HUES64 (cell line): ENCODE results near the gene BASP1.
A peak's percentile ranks its signal among the peaks of the same experiment; 100 is the strongest.

ENCODE experiments used
- H3K27ac ChIP-seq: 2 replicates; pipeline ENCODE4 v1.7.0; 2013; ENCODE audit warnings: low read depth, low read length, inconsistent platforms
- H3K27me3 ChIP-seq: 2 replicates; pipeline ENCODE4 v1.6.1; 2013; ENCODE audit warnings: mild to moderate bottlenecking, low read length; ENCODE audit not compliant: insufficient read depth
- H3K36me3 ChIP-seq: 2 replicates; pipeline ENCODE4 v1.6.1; 2013; ENCODE audit warnings: mild to moderate bottlenecking, low read length; ENCODE audit not compliant: insufficient read depth
- H3K4me1 ChIP-seq: 2 replicates; pipeline ENCODE4 v1.6.1; 2013; ENCODE audit warnings: mild to moderate bottlenecking, low read length, moderate library complexity; ENCODE audit not compliant: insufficient read depth
- H3K4me3 ChIP-seq: 2 replicates; pipeline ENCODE4 v1.5.1; 2013; ENCODE audit warnings: mild to moderate bottlenecking, low read length, moderate library complexity
- H3K9ac ChIP-seq: 2 replicates; pipeline ENCODE4 v1.6.1; 2013; ENCODE audit warnings: mild to moderate bottlenecking, low read depth, low read length
- H3K9me3 ChIP-seq: 2 replicates; pipeline ENCODE4 v1.6.1; 2013; ENCODE audit warnings: low read depth, low read length; ENCODE audit not compliant: insufficient read depth
- WGBS: fragments of 150-250, 120-280 bp; methylation state at CpG from one replicate; pipeline ENCODE4 v1.1.7; 2013; ENCODE audit warnings: missing lambda C conversion rate; 5-methylcytosine and 5-hydroxymethylcytosine counted together

Gene BASP1

DNA sequence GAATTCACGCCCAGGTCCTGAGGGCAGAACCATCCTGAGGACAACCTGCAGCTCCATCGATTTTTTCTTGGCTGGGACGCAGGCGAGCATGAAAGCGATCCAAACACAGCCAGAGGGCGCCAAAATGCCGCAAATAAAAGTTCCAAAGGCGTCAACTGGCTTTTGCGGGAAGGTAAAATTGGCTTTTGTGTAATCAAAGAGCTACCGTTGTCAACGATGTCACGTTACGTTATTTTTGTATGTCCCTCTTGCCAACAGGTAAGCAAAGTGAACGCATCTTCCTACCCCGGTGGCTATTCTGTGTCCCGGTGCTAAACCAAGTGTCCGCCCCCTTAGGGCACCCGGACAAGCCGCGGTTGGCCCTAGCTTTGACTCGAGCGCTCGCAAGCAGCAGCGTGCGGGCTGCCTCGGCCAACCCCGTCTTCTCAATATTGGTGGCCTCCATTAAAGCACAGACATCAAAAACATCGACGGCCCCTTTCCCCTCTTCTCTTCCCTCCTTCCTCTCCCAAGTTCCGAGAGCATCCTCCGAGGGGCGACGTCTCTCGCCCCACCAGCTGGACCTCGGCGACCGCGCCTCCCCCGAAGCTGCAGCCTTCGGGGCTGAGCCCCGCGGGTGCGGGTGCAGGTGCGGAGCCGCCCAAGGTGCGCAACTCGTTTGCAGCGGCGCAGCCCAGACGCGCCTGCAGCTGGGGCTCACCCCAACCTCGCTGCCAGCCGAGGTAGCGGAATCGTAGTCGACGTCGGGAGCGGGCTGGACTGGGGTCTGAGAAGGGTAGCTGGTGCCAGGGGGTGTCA is 1.1 kb upstream of the BASP1 start:
- Histone ChIP-seq H3K9ac (peak overlapping the region; percentile 52), H3K4me1 (peaks cover 57% of the 10 kb centered on the region), H3K27ac (0 out of 2 replicates have a peak overlapping the region, but pooled peaks have one; percentile 43), H3K36me3 (peaks cover 3% of the 10 kb centered on the region; the same call in 1 of the 2 replicates), H3K4me3 (peak overlapping the region; percentile 81), H3K27me3 (no peaks in the 10 kb centered on the region), H3K9me3 (no peaks in the 10 kb centered on the region)
- under 1% methylated on average over 59 of the region's 59 CpGs for WGBS

DNA sequence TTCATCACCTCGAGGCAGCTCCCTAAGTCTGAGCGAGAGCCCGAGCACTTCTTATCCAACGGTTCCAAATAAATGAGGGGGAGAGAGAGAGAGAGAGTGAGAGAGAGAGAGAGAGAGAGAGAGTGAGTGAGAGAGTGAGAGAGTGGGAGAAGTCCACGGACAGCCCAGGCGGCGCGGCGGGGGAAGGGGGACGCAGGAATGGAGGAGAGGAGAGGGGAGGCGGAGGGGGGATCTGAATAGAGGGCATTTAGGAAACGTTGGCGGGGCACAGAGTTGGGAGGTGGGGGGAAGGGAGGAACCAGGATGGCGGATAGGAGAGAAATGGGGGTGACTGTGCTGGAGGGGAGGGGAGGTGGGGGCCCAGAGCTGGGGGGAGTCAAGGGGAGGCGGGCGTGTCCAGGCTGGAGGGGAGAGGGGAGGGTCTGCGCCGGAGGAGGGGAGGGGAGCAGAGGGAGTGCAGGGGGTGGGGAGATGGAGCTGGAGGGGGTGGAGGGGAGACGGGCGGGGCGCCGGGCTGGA is 398 bp upstream of the BASP1 start:
- no peaks in the 10 kb centered on the region for H3K9me3 ChIP-seq
- 0 out of 2 replicates have a peak overlapping the region, but pooled peaks have one; percentile 43 for H3K27ac ChIP-seq
- H3K36me3 ChIP-seq = peaks cover 3% of the 10 kb centered on the region; the same call in 1 of the 2 replicates
- H3K27me3 ChIP-seq = no peaks in the 10 kb centered on the region
- 2% methylated on average over 22 of the region's 22 CpGs for WGBS
- peak overlapping the region; percentile 52 for H3K9ac ChIP-seq
- H3K4me1 ChIP-seq = peaks cover 58% of the 10 kb centered on the region
- H3K4me3 ChIP-seq = peak overlapping the region; percentile 81

DNA sequence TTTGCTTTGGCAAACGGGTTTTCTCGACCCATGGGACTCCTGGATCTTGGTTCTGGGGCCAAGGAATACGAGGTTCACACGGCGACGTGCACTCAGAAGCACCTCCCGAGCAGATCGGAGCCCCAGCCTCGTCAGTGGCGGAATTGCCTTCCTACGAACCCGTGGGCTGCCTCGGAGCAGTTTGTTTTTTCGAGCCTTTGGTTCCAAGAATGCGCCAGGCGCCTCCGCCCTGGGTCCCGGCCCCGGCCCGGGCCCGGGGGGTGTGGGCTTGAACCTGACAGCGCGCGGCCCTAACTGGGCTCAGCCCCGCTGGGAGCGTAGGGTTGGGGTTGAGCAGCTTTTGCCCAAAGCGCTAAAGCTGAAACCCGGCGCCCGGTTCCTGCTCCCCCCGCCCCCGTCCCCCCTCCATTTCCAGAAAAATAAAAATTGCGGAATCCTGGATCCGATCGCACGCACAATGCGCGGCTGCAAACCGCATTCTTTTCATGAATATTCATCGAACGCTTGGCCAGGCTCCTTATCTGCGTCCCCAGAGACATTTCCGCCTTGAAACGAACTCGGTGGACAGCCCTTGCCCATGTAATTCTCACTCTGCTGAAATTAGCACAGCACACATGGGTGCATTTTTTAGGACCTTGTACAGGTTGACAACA is 1.0 kb downstream of the BASP1 start:
- peak overlapping the region; percentile 81 for H3K9ac ChIP-seq

DNA sequence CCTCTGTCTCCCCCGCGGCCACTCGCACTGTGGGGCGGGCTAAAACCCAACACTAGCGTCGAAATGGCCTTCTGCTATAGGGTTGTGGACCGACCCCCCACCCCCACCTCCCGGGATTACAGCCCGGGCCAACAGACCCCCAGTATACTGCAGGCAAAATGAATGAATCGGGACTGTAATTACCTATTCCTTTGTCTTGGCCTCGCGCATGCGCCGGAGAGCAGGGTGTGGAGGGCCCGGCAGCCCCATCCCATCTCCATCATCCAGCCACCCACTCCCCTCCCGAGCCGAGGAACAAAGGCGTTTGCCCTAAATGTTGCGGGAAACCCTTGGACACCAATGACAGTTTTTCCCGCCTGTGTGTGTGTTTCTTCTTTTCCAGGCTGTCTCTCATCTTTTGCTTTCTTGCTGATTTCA is 1.6 kb downstream of the BASP1 start:
- under 1% methylated on average over 20 of the region's 20 CpGs for WGBS
- no peaks in the 10 kb centered on the region for H3K27me3 ChIP-seq
- peaks cover 65% of the 10 kb centered on the region for H3K4me1 ChIP-seq
- peaks cover 3% of the 10 kb centered on the region; the same call in 1 of the 2 replicates for H3K36me3 ChIP-seq
- peak overlapping the region; percentile 81 for H3K9ac ChIP-seq
- H3K4me3 ChIP-seq = peak overlapping the region; percentile 95
- H3K27ac ChIP-seq = peak overlapping the region; percentile 67; the same call in 1 of the 2 replicates
- H3K9me3 ChIP-seq = no peaks in the 10 kb centered on the region

More for the DNA sequence above, 1.0 kb downstream of the BASP1 start:
- Histone ChIP-seq H3K4me3 (peak overlapping the region; percentile 95), H3K4me1 (peaks cover 65% of the 10 kb centered on the region), H3K27ac (peak overlapping the region; percentile 67), H3K9me3 (no peaks in the 10 kb centered on the region), H3K27me3 (no peaks in the 10 kb centered on the region), H3K36me3 (peaks cover 3% of the 10 kb centered on the region; the same call in 1 of the 2 replicates)
- WGBS = under 1% methylated on average over 45 of the region's 45 CpGs

DNA sequence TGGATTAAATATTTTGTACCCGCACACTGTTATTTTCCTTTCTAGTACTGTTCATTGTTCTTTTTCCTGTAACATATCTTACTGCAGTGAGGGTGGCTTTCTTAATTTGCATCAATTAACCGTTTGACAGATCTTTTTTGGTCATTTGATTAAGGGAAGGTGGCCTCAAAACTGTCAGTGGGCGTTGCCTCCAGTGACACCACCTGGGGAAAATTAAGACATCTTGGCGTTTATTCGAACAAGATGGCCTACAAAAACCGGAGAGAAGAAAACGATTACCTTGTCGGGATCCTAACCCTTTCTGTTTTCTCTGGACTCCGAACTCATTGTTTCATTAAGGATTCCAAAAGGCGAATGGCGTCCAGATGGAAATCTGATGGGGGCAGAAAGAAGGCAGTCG is 2.0 kb downstream of the BASP1 start:
- 55% methylated on average over 11 of the region's 12 CpGs for WGBS
- Histone ChIP-seq H3K9me3 (no peaks in the 10 kb centered on the region), H3K36me3 (peaks cover 3% of the 10 kb centered on the region; the same call in 1 of the 2 replicates), H3K4me1 (peaks cover 65% of the 10 kb centered on the region), H3K27me3 (no peaks in the 10 kb centered on the region), H3K27ac (no peak overlapping the region), H3K4me3 (peak overlapping the region; percentile 95), H3K9ac (peak overlapping the region; percentile 81)

DNA sequence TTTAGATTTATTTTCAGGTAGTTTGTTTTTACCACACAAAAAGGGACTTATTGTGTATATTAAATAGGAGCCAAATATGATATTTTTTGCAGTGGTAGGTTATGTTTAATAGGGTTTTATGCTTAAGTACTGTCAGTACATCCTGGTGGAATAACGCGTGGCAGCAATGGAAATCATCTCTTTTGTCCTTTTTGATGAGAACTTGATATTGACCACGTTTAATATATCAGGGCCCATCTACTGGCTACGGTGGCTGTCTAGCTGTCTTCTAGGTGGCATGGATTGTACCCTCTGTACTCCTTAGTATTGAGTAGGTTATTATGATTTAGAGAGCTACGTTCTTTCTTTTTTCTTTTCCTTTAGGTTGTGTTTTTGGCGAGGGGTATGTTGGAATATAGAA is 2.6 kb downstream of the BASP1 start:
- Histone ChIP-seq H3K27me3 (no peaks in the 10 kb centered on the region), H3K9me3 (no peaks in the 10 kb centered on the region), H3K36me3 (peaks cover 3% of the 10 kb centered on the region; the same call in 1 of the 2 replicates), H3K9ac (no peak overlapping the region), H3K4me3 (peak overlapping the region; percentile 95), H3K27ac (no peak overlapping the region), H3K4me1 (peaks cover 66% of the 10 kb centered on the region)
- WGBS = 91% methylated on average over 5 of the region's 6 CpGs

DNA sequence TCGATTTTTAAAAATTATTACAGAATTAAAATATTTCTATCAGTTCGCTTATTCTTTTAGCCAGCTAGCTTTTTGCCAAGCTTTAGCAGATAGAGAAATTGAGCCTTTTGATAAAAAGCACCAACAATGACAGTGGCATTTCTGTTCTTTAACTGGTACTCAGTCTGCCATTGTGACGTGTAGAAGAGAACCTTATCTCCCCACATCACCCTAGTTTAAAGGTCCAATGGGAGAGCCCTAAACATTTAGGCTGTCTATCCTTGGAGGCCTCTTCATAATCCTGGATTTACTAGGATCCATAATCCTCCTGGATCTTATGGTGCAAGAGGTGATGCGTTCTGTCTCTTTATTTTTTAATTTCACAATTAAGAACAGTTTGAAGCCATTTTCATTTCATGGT is 3.0 kb downstream of the BASP1 start:
- Histone ChIP-seq H3K9me3 (no peaks in the 10 kb centered on the region), H3K36me3 (peaks cover 3% of the 10 kb centered on the region; the same call in 1 of the 2 replicates), H3K27ac (no peak overlapping the region), H3K9ac (no peak overlapping the region), H3K27me3 (no peaks in the 10 kb centered on the region), H3K4me1 (peaks cover 65% of the 10 kb centered on the region), H3K4me3 (no peak overlapping the region)
- WGBS = 90% methylated on average over 2 of the region's 4 CpGs

DNA sequence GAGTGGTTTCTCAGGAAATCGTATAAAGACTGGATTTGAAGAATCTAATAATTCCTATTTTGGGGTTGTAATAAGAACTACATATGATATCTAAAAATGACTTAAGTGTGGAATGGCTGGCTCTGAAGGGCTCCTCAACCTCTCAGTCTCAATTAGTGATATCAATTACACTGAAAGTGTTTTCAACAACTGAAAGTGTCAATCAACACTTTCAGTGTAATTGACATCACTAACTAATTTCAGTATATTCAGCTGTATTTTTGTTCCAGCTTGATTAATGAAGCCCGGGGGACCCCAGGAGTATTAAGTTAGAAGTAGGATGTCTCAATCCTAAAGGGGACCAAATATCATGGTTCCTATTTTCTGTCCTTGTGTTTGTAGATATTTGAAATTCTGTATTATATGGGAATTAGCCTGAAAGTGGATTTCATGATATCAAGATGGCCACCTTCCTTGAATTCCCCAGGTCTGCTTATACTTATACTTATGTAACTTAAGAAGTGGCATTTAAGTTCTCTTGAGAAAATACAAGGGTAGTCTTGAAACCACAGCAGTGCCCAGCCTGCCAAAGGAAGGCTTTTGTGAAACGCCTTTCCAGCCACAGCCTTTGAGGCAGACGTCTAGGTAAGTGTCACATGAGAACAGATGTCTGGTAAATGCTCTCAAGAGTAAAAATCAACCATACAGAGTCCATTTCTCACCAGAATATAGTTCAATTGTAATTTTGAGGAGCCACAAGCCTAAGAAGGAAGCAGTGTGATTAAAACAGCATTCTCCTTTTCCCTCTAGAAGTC is 4.6 kb downstream of the BASP1 start:
- WGBS = 60% methylated on average over 4 of the region's 4 CpGs
- Histone ChIP-seq H3K4me3 (no peak overlapping the region), H3K4me1 (peaks cover 72% of the 10 kb centered on the region), H3K9ac (peak overlapping the region; percentile 5; the same call in 1 of the 2 replicates), H3K27ac (peak overlapping the region; percentile 63; the same call in 1 of the 2 replicates), H3K9me3 (no peaks in the 10 kb centered on the region), H3K27me3 (no peaks in the 10 kb centered on the region), H3K36me3 (peaks cover 3% of the 10 kb centered on the region; the same call in 1 of the 2 replicates)

DNA sequence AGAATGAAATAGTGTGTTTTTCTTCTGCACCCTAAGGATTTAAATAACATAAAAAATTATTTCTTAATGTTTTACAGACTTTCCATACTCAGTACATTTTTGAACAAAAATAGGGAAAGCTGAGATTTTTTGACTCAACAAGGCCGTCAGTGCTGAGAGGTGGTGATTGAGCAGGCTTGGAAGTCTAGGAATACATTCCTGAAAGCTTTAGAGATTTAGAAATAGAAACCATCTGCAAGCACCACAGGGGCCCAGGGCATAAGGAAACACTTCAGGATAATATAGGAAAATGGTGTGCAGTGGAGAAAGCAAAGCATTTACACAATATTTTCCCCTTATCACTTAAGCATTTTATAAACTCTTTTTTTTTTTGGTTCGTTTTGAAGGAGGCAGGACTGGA is 5.2 kb downstream of the BASP1 start:
- Histone ChIP-seq H3K9me3 (no peaks in the 10 kb centered on the region), H3K4me3 (no peak overlapping the region; the same call in 1 of the 2 replicates), H3K27ac (peak overlapping the region; percentile 63), H3K27me3 (no peaks in the 10 kb centered on the region), H3K9ac (peak overlapping the region; percentile 5; the same call in 1 of the 2 replicates), H3K36me3 (peaks cover 4% of the 10 kb centered on the region; the same call in 1 of the 2 replicates), H3K4me1 (peaks cover 73% of the 10 kb centered on the region)
- WGBS = 68% methylated on average over 2 of the region's 2 CpGs

DNA sequence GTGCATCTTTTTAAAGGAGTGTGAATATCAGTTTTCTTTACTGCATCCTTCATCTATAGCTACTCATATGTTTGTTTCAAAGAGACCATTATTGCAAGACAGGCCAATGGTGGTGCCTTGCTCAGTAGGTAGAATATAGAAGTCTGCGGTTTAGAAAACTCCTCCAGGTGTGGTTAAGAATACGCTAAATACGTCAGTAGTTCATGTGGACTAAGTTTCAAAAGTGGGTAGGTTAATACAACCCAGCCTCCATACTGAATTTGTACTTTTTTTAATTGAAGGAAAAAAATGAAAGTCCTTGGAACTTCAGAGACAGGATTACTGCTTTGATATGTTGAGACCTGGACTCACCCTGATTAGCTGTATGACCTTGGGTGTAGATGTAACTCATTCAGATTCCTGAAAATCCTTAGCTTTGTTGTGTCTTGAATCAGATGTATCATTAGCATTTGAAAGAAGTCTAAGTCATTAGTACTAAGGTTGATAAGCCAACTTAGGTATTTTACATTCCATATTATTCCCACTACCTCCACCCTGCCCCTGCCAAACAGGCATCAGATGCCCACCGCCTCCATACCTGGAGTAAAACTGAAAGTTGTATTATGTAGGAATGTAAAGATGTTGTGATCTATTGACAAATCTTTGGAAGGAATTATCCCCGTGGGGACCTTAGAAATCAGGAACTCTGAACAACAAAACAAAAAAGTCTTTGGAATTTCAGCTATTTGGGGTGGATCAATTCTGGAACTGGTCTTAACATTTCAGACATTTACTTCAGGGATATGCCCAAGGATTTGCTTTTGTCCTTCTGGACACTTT is 6.1 kb downstream of the BASP1 start:
- H3K4me3 ChIP-seq = peak overlapping the region; percentile 12; the same call in 1 of the 2 replicates
- H3K27me3 ChIP-seq = no peaks in the 10 kb centered on the region
- H3K4me1 ChIP-seq = peaks cover 79% of the 10 kb centered on the region
- H3K27ac ChIP-seq = peak overlapping the region; percentile 63
- H3K36me3 ChIP-seq = peaks cover 10% of the 10 kb centered on the region
- WGBS = 73% methylated on average over 5 of the region's 5 CpGs
- H3K9ac ChIP-seq = peak overlapping the region; percentile 35; the same call in 1 of the 2 replicates
- no peaks in the 10 kb centered on the region for H3K9me3 ChIP-seq
